GM19099 (cell line): Measurements from ENCODE around the gene PRDM15.

Source experiments
- POLR2A ChIP-seq: IDR thresholded peaks from 3 replicates; pipeline ENCODE4 v1.6.1; 2011; ENCODE audit warnings: low read depth; ENCODE audit not compliant: insufficient read length; ENCODE audit errors: extremely low read depth

The PRDM15 gene

DNA sequence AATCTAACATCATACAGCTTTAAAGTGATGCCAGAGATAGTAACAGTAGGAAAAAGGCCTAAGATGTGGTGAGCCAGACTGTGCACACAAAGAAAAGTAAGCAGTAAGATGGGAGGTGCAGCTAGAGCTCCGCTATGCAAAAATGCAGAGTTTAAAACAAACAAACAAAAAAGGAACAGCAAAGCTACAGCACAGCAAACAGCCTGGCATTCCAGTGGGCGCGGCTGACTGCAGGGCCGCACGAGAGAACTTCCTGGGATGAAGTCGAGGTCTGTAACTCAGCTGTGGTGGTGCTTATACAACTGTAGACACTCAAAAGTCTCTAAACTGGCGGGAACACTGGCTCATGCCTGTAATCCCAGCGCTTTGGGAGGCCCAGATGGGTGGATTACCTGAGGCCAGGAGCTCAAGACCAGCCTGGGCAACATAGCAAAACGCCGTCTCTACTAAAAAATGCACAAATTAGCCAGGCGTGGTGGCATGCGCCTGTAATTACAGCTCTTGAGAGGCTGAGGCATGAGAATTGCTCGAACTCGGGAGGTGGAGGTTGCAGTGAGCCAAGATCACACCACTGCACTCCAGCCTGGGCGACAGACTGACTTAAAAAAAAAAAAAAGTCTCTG lies 30.1 kb downstream of the PRDM15 start:
- TF ChIP-seq POLR2A = no peak

DNA sequence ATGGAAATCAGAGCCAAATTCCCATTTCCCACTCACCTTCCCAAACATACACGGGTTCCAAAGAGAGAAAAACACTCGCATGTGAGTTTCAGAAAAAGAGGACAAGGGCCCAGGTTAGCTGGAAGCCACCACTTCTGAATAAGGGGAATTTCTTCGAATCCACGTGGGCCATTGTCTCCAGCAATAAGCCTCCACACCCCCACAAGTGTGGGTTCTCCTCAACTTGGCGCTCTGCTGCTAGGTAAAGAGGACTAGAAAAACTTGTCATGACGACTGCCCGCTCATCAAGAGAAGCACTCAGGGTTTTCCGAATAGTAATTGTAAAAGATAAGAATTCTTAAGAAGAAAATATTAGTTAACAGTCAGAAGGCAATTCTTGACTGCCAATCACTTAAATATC lies 30.6 kb downstream of the PRDM15 start:
- TF ChIP-seq POLR2A = no peak

DNA sequence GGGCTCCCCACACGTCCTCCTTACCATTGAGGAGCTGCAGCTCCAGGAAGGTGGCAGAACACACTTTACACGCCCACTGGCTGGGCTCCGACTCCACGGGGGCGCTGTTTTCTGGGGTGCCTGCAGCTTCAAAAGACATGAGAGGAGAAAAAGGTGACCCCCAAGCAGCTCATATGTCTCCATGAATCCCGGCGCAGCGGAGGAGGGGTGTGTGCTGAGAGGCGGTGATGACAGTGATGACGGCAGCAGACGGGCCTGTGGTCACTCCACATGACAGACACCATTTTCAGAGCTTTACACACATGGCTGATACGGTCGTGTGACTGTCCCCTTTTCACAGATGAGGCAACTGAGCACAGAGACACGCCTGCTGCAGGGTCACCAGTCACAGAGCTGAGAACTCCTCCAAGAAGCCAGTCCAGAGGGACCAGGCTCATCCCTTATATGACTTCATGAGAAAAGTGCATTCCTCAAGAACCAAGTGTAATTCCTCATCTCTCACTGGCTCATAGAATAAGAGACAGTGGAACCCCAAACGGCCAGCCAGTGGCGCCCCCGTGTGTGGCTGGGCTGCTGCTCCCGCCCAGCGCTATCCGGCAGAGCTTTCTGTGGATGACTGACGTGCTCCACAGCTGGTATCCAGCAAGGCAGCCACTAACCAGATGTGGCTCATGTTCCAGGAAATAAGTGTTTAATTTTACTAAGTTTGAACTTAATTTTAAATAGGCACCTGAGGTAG lies 31.9 kb downstream of the PRDM15 start:
- TF ChIP-seq POLR2A = no peak

DNA sequence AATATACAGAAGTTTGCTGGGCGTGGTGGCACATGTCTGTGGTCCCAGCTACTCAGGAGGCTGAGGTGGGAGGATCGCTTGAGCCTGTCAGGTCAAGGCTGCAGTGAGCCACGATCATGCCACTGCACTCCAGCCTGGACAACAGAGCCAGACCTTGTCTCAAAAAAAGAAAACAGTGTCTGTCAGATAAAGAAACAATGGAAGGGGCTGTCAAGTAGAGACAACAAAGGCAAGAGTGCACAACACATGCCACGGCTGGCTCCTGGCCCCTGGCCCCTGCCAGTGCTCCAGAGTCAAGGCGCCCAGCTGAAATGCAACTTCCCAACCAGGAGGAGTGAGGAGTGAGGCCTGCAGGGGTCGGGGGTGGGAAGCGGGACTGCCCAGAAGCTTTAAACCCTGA lies 32.6 kb downstream of the PRDM15 start:
- no peak for TF ChIP-seq POLR2A

DNA sequence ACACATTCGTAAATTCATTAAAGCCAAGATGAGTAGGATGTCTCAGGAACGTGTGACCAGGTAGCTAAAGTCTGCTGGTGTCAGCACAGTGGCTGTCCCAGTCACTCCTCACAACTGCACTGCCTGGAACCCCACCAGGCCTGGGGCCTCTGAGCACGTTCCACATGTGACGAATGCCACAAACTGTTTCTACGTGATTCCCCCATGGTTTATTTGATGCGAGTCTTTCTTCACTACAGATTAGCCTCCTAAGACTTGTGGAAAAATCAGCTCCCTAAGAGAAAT lies 33.2 kb downstream of the PRDM15 start:
- TF ChIP-seq POLR2A = no peak

DNA sequence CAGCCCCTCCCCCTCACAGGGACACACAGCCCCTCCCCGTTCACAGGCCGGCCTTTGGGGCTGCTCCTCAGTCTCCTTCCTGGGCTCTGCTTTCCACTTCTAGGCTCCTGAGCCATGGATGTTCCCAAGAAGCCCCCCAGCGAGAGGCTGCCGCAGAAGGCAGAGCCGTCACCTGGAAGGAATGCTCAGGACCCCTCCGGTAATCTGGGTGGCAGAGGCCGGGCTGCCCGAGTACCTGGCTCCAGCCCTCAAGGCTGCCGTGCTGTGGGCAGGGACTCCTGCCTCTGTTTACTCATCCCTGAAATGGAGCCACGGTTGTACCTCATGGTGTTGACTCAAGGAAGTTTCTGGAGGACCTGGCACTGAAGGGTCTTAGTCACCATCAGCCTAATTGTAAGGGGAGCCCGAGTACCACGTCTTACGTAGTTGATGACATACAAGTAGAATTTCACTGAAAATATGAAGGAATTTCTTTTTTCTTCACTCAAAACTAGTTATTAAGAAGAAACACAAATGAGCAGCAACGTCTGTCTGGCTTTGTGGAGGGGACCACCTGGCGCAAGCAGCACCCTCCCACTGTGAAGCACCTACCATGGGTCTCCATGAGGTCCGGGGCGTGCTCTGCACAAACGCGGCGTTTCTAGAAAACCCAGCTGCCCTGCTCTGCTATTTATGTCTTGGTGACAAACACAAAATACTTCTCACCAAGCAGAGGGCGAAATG lies 33.7 kb downstream of the PRDM15 start:
- no peak for TF ChIP-seq POLR2A

DNA sequence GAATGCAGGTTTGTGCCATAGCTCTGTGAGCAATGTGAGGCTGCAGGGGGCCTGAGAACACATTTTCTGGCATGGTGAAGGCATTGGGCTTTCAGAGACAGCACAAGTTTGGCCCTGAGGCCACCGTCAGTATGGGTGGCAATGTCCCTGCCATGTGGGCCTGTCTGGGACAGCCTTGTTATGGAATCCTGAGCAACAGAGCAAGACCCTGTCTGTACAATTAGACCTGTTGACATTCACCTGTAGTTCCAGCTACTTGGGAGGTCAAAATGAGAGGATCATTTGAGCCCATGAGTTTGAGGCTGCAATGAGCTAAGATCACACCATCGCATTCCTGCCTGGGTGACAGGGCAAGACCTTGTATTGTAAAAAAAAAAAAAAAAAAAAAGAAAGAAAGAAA lies 35.6 kb downstream of the PRDM15 start:
- TF ChIP-seq POLR2A = no peak

DNA sequence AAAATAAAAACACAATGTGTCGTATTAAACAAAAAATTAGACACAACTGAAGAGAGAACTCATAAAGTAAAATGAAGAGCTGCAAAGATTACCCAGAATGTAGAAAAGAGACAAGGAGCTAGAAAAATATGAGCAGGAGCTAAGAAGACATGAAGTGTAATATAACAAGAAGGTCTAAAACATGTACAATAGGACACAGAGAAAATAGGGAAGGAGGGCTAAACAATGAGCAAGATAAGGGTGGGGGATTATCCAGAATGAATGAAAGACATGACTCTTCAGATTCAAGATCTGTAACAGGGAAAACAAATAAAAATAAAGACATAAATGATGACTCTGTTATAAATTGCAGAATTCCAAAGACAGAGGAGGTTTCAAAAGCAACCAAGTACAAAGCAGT lies 38.3 kb downstream of the PRDM15 start:
- TF ChIP-seq POLR2A = no peak

DNA sequence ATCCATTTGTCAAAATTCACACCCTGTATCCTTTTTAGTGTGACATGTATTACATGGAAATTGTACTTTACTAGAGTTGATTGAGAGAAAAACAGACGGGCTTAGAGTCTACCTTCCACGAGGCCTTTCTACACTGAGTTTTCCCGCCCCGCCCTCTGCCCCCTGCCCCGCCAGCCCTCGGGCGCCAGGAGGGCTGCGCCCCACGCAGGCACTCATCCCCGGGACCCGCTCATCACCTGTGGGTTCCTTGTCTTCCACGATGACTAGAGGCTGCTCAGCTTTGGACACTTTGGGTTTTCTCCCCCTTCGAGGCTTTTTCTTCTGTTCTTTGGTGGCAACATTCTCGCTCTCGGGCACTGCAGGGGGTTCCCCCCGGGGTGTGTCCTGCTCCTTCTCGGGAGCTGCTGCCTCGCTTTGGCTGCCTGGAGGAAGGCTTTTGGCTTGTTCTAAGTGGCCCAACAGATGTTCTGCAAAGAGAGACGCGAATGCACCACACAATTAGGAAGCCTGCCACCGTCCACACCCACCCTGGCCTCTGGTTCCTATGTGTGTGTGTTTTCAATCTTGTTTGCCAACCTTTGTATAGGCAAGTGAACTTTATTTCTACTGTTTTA lies 39.6 kb downstream of the PRDM15 start:
- TF ChIP-seq POLR2A = no peak

DNA sequence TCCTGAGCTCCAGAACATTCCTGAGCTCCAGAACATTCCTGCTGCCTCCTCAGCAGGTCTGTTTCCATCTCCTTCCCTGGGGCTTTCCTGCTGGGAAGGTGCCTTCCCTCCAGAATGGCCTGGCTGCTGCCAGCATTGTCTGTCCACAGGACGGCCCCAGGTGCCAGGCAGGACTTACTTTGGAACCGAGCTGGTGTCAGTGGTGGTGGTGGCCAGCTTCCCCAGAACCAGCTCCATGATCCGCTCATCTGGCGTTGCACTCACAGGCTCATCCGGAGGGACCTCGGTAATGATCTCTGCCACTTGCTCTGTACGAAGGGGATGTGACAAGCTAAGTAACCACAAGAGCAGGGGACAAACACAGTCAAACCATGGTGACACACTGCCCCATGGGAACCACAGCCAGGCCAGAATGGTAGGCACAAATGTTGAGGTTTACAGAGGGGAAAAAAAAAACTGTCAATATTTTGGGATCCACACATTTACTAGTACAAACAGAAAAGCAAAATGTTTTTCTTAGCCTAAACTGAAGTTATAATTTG lies 41.3 kb downstream of the PRDM15 start:
- no peak for TF ChIP-seq POLR2A

DNA sequence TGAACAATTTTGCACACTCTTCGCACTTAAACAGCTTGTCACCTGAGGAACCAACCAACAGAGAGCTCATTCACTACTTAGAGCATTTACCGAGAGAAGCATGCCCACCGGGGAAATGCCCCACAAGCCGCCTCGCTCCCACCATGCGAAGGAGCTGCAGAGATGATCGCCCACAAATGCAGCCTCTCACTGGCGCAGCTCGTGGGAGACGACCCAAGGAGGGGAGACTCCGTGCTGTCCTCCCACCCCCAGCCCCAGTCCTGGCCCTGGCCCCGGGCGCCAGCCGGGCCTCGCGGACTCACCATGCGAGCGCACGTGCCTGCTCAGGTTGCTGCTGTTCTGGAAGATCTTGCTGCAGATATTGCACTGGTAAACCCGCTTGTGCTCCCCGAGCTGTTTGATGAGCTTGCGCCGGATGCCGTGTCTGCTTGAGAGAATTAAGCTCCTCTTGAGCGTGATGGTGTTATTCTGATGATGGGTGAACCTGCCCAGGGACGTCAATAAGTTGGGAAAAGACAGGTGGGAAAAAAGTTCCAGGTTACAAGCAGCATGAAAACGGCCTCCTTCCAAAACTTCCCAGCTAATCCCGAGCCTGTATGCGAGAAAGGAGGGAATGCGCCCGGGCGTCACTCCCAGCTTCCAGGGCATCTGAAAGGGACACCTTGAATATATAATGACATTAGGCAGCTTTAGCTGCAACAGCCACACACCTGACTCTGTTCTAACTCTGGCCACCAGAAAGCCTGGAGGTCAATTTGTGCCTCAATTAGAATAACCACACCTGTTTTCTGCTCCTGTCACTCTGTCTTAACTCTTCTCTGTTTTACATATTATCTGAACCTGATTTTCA lies 42.8 kb downstream of the PRDM15 start:
- no peak for TF ChIP-seq POLR2A

DNA sequence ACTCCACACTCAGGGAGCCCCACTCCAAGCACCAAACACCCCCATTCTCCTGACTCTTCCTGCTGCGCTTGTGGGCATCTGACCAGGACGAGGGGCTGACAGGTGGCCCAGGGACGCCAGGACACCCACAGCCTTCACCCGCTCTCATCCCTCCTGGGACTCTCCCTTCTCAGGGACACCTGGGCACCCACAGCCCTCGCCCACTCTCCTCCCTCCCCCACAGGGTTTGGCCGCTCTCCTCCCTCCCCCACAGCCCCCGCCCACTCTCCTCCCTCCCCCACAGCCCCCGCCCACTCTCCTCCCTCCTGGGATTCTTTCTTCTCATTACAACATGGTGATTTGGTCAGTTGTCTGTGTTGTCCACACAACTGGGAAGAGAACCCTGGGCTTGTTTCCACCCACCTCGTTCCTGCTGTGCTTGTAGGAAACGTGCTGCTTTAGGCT lies 43.4 kb downstream of the PRDM15 start:
- no peak for TF ChIP-seq POLR2A

DNA sequence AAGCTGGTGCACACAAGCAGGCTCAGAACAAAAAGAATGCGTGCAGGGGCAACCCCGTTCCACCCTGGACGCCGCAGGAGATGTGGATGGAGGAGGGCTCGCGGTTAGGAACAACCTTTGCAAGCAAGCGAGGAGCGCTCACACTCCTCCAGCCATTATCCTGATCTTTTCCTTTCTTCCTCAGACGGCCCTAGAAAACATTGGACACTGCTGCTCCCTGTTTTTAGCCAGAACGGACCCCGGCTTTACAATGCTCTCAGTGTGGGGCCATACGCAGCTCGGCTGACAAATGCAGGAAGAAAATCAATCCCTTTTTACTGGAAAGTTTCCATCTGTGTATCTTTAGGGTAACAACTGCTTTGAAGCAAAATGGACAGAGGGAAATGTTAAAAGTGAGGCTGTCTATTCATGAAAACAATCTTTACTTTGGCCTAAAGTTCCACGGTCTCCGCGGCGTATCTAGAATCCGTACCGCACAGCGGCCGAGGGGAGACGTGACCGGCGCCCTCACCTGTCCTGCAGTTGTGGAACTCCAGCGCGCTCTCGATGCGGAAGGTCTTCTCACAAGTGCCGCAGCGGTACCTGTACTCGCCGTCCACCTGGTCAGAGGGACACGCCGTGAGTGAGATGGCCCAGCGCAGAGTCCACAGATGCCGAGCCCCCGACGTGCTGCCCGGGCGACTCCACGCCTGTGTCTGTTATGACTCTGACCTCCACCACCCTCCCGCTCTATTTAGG lies 44.0 kb downstream of the PRDM15 start:
- TF ChIP-seq POLR2A = no peak
